ENCODE results near the gene AHI1. TPM values are rescaled to one million over a fixed set of nuclear protein-coding genes. Genes with fewer than 3 reads are reported as not detected.

AHI1 gene
- total RNA-seq, 1 donor from 2014 or later: 38.3 TPM

DNA sequence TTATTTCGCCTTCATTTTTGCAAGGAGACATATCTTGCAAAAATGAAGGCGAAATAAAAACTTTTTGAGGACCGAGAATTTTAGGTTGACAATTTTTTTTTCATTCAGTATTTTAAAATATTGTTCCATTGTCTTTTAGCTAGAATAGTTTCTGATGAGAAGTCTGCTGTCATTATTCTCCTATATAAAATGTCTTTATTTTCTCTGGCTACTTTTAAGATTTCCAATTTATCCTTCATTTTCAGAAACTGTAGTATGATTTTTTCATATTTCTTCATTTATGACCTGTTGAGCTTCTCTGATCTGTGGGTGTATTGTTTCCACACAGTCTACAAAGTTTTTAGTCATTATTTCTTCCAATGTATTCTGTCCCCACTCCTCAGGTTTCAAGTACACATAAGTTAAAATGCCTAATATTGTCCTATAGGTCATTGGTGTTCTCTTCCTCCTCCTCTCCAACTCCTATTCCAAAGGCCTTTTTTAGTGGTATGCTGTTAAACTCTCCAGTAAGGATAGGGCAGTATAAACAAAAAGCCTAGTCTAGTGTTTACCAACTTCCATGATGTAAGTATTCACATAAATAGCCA is 15.7 kb downstream of the AHI1 start:
- H3K27me3 Mint-ChIP-seq: no peaks in the 10 kb centered on the region
- no peak overlapping the region for H3K27ac Mint-ChIP-seq
- DNase-seq (ENCODE audit: low spot score, unreplicated experiment): no peak
- peaks cover 67% of the 10 kb centered on the region for H3K36me3 Mint-ChIP-seq (ENCODE audit: insufficient read depth)
- H3K9me3 Mint-ChIP-seq (ENCODE audit: low read depth): peaks cover 38% of the 10 kb centered on the region
- no peak for TF ChIP-seq CTCF (IDR thresholded peaks at IDR 0.05; ENCODE audit: unreplicated experiment)
- no peak overlapping the region for H3K4me3 Mint-ChIP-seq (ENCODE audit: low read depth)
- H3K4me1 Mint-ChIP-seq (ENCODE audit: low read depth): no peaks in the 10 kb centered on the region

- Mint-ChIP-seq H3K4me1 (ENCODE audit: low read depth) (no peaks in the 10 kb centered on the region), H3K9me3 (ENCODE audit: low read depth) (peaks cover 38% of the 10 kb centered on the region), H3K27ac (no peak overlapping the region), H3K27me3 (no peaks in the 10 kb centered on the region), H3K36me3 (ENCODE audit: insufficient read depth) (peaks cover 59% of the 10 kb centered on the region), H3K4me3 (ENCODE audit: low read depth) (no peak overlapping the region)
- TF ChIP-seq CTCF (IDR thresholded peaks at IDR 0.05; ENCODE audit: unreplicated experiment): no peak
- DNase-seq (ENCODE audit: low spot score, unreplicated experiment): no peak
Observed at GRCh38 chr6:135479601-135480000, 17.9 kb downstream of the AHI1 start.

DNA sequence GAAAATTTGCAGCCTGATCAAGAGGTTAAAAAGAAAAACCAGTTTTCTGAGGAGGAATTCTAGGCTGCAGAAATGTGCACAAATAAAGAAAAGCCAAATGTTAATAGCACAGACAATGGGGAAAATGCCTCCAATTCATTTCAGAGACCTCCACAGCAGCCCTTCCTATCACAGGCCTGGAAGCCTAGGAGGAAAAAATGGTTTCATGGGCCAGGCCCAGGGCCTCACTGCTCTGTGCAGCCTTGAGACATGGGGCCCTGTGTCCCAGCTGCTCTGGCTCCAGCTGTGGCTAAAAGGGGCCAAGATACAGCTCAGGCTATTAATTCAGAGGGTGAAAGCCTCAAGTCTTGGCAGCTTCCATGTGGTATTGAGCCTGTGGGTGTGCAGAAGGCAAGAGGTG is 18.9 kb downstream of the AHI1 start:
- DNase-seq (ENCODE audit: low spot score, unreplicated experiment): no peak
- H3K4me3 Mint-ChIP-seq (ENCODE audit: low read depth): no peak overlapping the region
- H3K27me3 Mint-ChIP-seq: no peaks in the 10 kb centered on the region
- peaks cover 51% of the 10 kb centered on the region for H3K36me3 Mint-ChIP-seq (ENCODE audit: insufficient read depth)
- TF ChIP-seq CTCF (IDR thresholded peaks at IDR 0.05; ENCODE audit: unreplicated experiment): no peak
- H3K9me3 Mint-ChIP-seq (ENCODE audit: low read depth): peaks cover 30% of the 10 kb centered on the region
- H3K27ac Mint-ChIP-seq: no peak overlapping the region
- no peaks in the 10 kb centered on the region for H3K4me1 Mint-ChIP-seq (ENCODE audit: low read depth)

GRCh38 chr6:135475292-135475886 is 22.2 kb downstream of the AHI1 start:
- no peak for DNase-seq (ENCODE audit: low spot score, unreplicated experiment)
- H3K36me3 Mint-ChIP-seq (ENCODE audit: insufficient read depth): peaks cover 41% of the 10 kb centered on the region
- no peaks in the 10 kb centered on the region for H3K27me3 Mint-ChIP-seq
- H3K9me3 Mint-ChIP-seq (ENCODE audit: low read depth): peaks cover 21% of the 10 kb centered on the region
- H3K4me1 Mint-ChIP-seq (ENCODE audit: low read depth): no peaks in the 10 kb centered on the region
- no peak overlapping the region for H3K27ac Mint-ChIP-seq
- H3K4me3 Mint-ChIP-seq (ENCODE audit: low read depth): no peak overlapping the region
- TF ChIP-seq CTCF (IDR thresholded peaks at IDR 0.05; ENCODE audit: unreplicated experiment): no peak

DNA sequence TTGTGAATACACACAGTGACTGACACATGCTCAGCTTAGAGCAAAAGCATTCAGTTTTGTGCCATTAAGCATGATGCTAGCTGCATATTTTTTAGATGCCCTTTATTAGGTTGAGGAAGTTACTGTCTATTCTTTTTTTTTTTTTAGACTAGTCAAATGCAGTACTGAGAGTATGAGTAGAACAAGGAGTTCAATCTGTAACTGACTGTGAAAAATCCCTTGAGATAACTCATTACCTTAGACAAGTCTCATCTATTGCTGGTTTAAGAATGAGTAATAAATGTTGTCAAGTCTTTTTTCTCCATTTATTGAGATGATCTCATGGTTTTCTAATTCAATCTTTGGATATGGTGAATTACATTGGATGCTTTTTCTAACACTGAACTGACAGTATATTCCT is 23.2 kb downstream of the AHI1 start:
- Mint-ChIP-seq H3K27me3 (no peaks in the 10 kb centered on the region), H3K36me3 (ENCODE audit: insufficient read depth) (peaks cover 39% of the 10 kb centered on the region), H3K4me1 (ENCODE audit: low read depth) (no peaks in the 10 kb centered on the region), H3K4me3 (ENCODE audit: low read depth) (no peak overlapping the region), H3K9me3 (ENCODE audit: low read depth) (peaks cover 15% of the 10 kb centered on the region), H3K27ac (no peak overlapping the region)
- TF ChIP-seq CTCF (IDR thresholded peaks at IDR 0.05; ENCODE audit: unreplicated experiment): no peak
- no peak for DNase-seq (ENCODE audit: low spot score, unreplicated experiment)
